B cell (primary cell): Measurements from ENCODE around the gene SLC10A2. TPM values are rescaled to one million over a fixed set of nuclear protein-coding genes. Genes with fewer than 3 reads are reported as not detected.

Source experiments
- ATAC-seq: fragments of 200-7000 bp; cut with Tn5 transposase; one replicate; pipeline ENCODE4 v1.10.0; 2021; ENCODE audit warnings: low read depth, mild to moderate bottlenecking, moderate number of reproducible peaks, moderate library complexity
- CTCF ChIA-PET: fragments of 350-600 bp; sonication (Branson Sonifier 250); formaldehyde crosslinking; loops from one replicate; lab custom pipeline; 2021; ENCODE audit warnings: antibody characterized with exemption, inconsistent platforms; lab: Charles Lee
- POLR2A ChIA-PET: fragments of 350-600 bp; sonication (Branson Sonifier 250); formaldehyde crosslinking; loops from one replicate; lab custom pipeline; 2021; ENCODE audit warnings: antibody characterized with exemption; lab: Charles Lee
- DNase-seq: peaks from one replicate; pipeline ENCODE4 v3.0.0; 2013
- H2AFZ ChIP-seq: 2 replicates; pipeline ENCODE4 v1.6.1; 2012; ENCODE audit warnings: mild to moderate bottlenecking, low read depth, low read length; ENCODE audit not compliant: insufficient read depth, poor library complexity, severe bottlenecking
- H3K27ac ChIP-seq, 2 donors: 1 replicate in 1 of 2; 2 replicates in 1 of 2; pipeline ENCODE4 v1.5.1; 2012 to 2013; ENCODE audit warnings: low read length in 2 of 2, mild to moderate bottlenecking in 2 of 2, moderate library complexity in 1 of 2
- H3K27me3 ChIP-seq, 4 experiments: fragments of 200-600 bp in 1 of 4; sonication (generic) in 1 of 4; replicated peaks in 1 of 4; 1 replicate in 2 of 4; 2 replicates in 2 of 4; pipeline versions ENCODE4 v1.6.1 to v1.7.0; 2013 to 2016; ENCODE audit warnings: low read length in 3 of 4, mild to moderate bottlenecking in 2 of 4, mixed read lengths in 1 of 4, moderate library complexity in 1 of 4; ENCODE audit not compliant: insufficient read depth in 4 of 4, control insufficient read depth in 3 of 4; ENCODE audit errors: control extremely low read depth in 1 of 4
- H3K36me3 ChIP-seq, 2 experiments: replicated peaks in 1 of 2; 1 replicate in 1 of 2; 2 replicates in 1 of 2; pipeline versions ENCODE4 v1.6.1 to v1.7.1; 2013; ENCODE audit warnings: low read length in 1 of 2; ENCODE audit not compliant: insufficient read depth in 2 of 2, control insufficient read depth in 1 of 2; ENCODE audit errors: control extremely low read depth in 1 of 2, extremely low read depth in 1 of 2
- H3K4me1 ChIP-seq, 2 donors: fragments of 200-600 bp in 1 of 2; sonication (generic) in 1 of 2; 1 replicate in 1 of 2; 2 replicates in 1 of 2; pipeline versions ENCODE4 v1.5.1 to v1.6.1; 2013 to 2017; ENCODE audit warnings: low read length in 2 of 2; ENCODE audit not compliant: control insufficient read depth in 2 of 2, insufficient read depth in 2 of 2
- H3K4me2 ChIP-seq: replicated peaks from 2 replicates; pipeline ENCODE3; 2012; ENCODE audit warnings: mild to moderate bottlenecking, low read depth, low read length; ENCODE audit not compliant: poor library complexity, severe bottlenecking
- H3K4me3 ChIP-seq, 5 experiments: fragments of 200-600 bp in 1 of 5; sonication (generic) in 1 of 5; 1 replicate in 3 of 5; 2 replicates in 2 of 5; pipeline versions ENCODE4 v1.5.1 to v1.7.0; 2011 to 2016; ENCODE audit warnings: low read length in 4 of 5, mild to moderate bottlenecking in 4 of 5, low read depth in 2 of 5, control low read depth in 1 of 5, moderate library complexity in 1 of 5; ENCODE audit not compliant: insufficient read depth in 1 of 5; ENCODE audit errors: control extremely low read depth in 1 of 5, extremely low read depth in 1 of 5
- H3K79me2 ChIP-seq: fragments of 200-600 bp; sonication (generic); one replicate; pipeline ENCODE4 v1.6.0; 2016; ENCODE audit warnings: low read length; ENCODE audit not compliant: control insufficient read depth, insufficient read depth
- H3K9ac ChIP-seq: fragments of 200-600 bp; sonication (generic); 2 replicates; pipeline ENCODE4 v1.6.1; 2017; ENCODE audit warnings: mild to moderate bottlenecking, low read length, moderate library complexity
- H3K9me3 ChIP-seq, 3 donors: one replicate each; pipeline versions ENCODE4 v1.6.1 to v1.7.1; 2013; ENCODE audit warnings: low read length in 2 of 3; ENCODE audit not compliant: control insufficient read depth in 2 of 3, insufficient read depth in 1 of 3; ENCODE audit errors: control extremely low read depth in 1 of 3
- H4K20me1 ChIP-seq: 2 replicates; pipeline ENCODE4 v1.6.0; 2012; ENCODE audit warnings: mild to moderate bottlenecking, low read length; ENCODE audit not compliant: insufficient read depth, control insufficient read depth, poor library complexity, severe bottlenecking
- H3K27ac Mint-ChIP-seq: one replicate; pipeline ENCODE4 v1.8.0; 2021; ENCODE audit warnings: mixed read lengths
- H3K27me3 Mint-ChIP-seq: one replicate; pipeline ENCODE4 v1.8.0; 2021; ENCODE audit warnings: mixed read lengths
- H3K4me1 Mint-ChIP-seq: one replicate; pipeline ENCODE4 v1.8.0; 2021; ENCODE audit warnings: mixed read lengths
- H3K4me3 Mint-ChIP-seq: one replicate; pipeline ENCODE4 v1.8.0; 2021; ENCODE audit warnings: mixed read lengths
- H3K9me3 Mint-ChIP-seq: one replicate; pipeline ENCODE4 v1.8.0; 2022; ENCODE audit warnings: mixed read lengths; ENCODE audit not compliant: insufficient read depth
- CTCF ChIP-seq: fragments of 200-600 bp; IDR thresholded peaks from one replicate; pipeline ENCODE4 v1.8.0; 2022; ENCODE audit warnings: antibody characterized with exemption, mild to moderate bottlenecking
- EZH2 ChIP-seq: IDR thresholded peaks from 2 replicates; pipeline ENCODE4 v1.6.1; 2012; ENCODE audit warnings: borderline replicate concordance, low read depth, mild to moderate bottlenecking, moderate library complexity, low read length; ENCODE audit not compliant: insufficient read depth, poor library complexity, severe bottlenecking
- WGBS: methylation state at CpG from one replicate; pipeline ENCODE4 v1.1.5; 2013; ENCODE audit warnings: missing lambda C conversion rate; ENCODE audit not compliant: insufficient coverage; 5-methylcytosine and 5-hydroxymethylcytosine counted together
- intact Hi-C: fragments of 100-400 bp; cut with micrococcal nuclease; formaldehyde crosslinking; loops from one replicate; pipeline ENCODE4 v1.10.0; 2022
- polyA plus RNA-seq: library from polyadenylated mRNA; depleted of rRNA; stranded (reverse); fragments of >200 nt; gene quantifications from 2 replicates; pipeline ENCODE4 v1.2.3, GENCODE V29; 2012
- total RNA-seq, 2 donors: library from RNA; stranded (reverse); fragments of 120-200 nt in 1 of 2; gene quantifications; 1 replicate in 1 of 2; 2 replicates in 1 of 2; pipeline versions ENCODE4 v1.2.3 to v1.2.4, GENCODE V29; 2013 to 2022

Gene SLC10A2
- total and polyA plus RNA-seq, 2 donors (not counting 1 experiment from before 2014, with no cell fraction given): not detected

- Mint-ChIP-seq H3K9me3 (peaks cover 3% of the 10 kb centered on the region), H3K27ac (no peak overlapping the region), H3K4me3 (no peak overlapping the region), H3K4me1 (peaks cover 40% of the 10 kb centered on the region), H3K27me3 (no peaks in the 10 kb centered on the region)
- no peak overlapping the region for H2AFZ ChIP-seq
- H3K79me2 ChIP-seq: no peaks in the 10 kb centered on the region
- H3K9ac ChIP-seq: no peak overlapping the region
- H3K9me3 ChIP-seq: peaks cover 1 to 17% (median 12%) of the 10 kb centered on the region in 3 donors
- no peak overlapping the region for H3K4me2 ChIP-seq
- H3K4me3 ChIP-seq: no peak overlapping the region
- ChIA-PET CTCF (interaction anchor here (0.7 kb wide), 1 partner anchor 10 kb away, joined by 4 read pairs; no protein-coding TSS in a partner anchor), POLR2A (no interaction called here)
- ATAC-seq (no peak), DNase-seq (no peak)
- no peaks in the 10 kb centered on the region for H4K20me1 ChIP-seq
- no CpG with 5 or more reads among the region's 1 CpG for WGBS
- intact Hi-C loops: no loop called here
- H3K27me3 ChIP-seq: no peaks in the 10 kb centered on the region
- peaks cover 32 to 48% of the 10 kb centered on the region in 2 donors for H3K4me1 ChIP-seq
- H3K27ac ChIP-seq: no peak overlapping the region
- H3K36me3 ChIP-seq: peaks cover 0 to 1% of the 10 kb centered on the region in 2 experiments
- TF ChIP-seq CTCF (no peak), EZH2 (no peak)
Observed at GRCh38 chr13:103003631-103004030, 62.6 kb downstream of the SLC10A2 start.

GRCh38 chr13:103002279-103002678 lies 63.9 kb downstream of the SLC10A2 start:
- Mint-ChIP-seq H3K27ac (no peak overlapping the region), H3K4me3 (no peak overlapping the region), H3K9me3 (peaks cover 3% of the 10 kb centered on the region), H3K27me3 (no peaks in the 10 kb centered on the region), H3K4me1 (peaks cover 28% of the 10 kb centered on the region)
- Histone ChIP-seq H3K4me2 (no peak overlapping the region), H3K79me2 (no peaks in the 10 kb centered on the region), H4K20me1 (no peaks in the 10 kb centered on the region), H3K9me3 (peaks cover 1 to 17% (median 12%) of the 10 kb centered on the region in 3 donors), H3K4me1 (peaks cover 19 to 35% of the 10 kb centered on the region in 2 donors), H3K27ac (no peak overlapping the region), H3K36me3 (no peaks in the 10 kb centered on the region), H3K4me3 (no peak overlapping the region), H3K9ac (no peak overlapping the region), H3K27me3 (no peaks in the 10 kb centered on the region), H2AFZ (no peak overlapping the region)
- no peak for DNase-seq
- ChIA-PET POLR2A (no interaction called here), CTCF (no interaction called here)
- 86% methylated on average over 1 of the region's 1 CpG for WGBS
- TF ChIP-seq EZH2: no peak
- TF ChIP-seq CTCF: no peak
- intact Hi-C loops: no loop called here
- no peak for ATAC-seq
